UCSD-AML1 (cell line): Measurements from ENCODE around the gene ETV4.

Experiments used
- DNase-seq: peaks from one replicate; lab custom pipeline; 2025; ENCODE audit not compliant: unreplicated experiment; lab: John Stamatoyannopoulos, UW

ETV4 gene

GRCh38 chr17:43547189-43547550 is 1.0 kb upstream of the ETV4 start:
- DNase-seq = no peak

DNA sequence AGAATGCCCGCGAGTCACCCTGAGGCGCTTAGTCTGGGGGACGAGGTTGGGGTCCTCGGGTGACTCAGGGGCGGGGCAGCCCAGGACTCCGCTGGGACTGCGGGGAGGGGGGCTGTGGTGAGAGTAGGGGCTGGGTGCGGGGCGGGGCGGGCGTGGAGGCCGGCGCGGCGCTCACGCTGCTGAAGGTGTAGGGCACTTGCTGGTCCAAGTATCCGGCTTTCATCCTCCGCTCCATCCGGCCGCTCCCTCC is 832 bp downstream of the ETV4 start:
- no peak for DNase-seq

GRCh38 chr17:43543771-43544575 is 2.2 kb downstream of the ETV4 start:
- DNase-seq = peak; percentile 20

DNA sequence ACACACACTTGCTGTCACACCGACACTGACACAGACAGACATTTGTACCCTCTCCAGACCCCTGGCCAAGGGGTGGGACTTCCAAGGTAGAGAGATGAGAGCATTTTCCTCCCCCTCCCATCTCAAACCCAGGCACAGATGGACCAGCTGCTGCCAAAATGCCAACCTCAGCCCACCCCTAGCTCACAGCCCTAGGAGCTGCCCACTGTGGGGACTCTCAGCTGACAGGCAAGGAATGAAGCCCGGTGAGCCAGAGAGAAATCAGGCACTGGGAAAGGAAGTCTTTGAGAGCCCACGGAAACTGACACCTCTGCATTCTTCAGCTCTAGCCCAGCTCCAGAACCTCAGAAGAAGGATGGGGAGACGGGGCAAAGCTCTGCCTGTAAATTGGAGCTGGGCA is 2.8 kb downstream of the ETV4 start:
- no peak for DNase-seq

DNA sequence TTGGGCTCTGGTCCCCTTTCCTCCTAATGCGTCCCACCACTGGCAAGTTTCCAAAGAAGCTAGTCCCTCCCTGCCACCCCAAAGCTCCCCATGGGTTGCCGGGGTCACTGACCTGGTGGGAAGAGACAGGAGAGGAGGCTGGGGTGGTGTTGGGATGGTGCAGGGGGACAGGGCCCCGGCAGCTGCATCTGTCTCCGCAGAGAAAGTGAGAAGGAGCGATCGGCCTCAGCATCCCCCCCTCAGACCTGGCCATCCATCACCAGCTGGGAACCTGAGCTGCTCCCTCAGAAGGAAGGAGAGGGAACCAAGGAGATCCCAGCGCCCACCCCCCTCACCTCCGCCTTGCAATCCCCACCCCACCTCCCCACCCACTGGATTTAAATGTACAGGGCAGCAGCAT is 3.3 kb downstream of the ETV4 start:
- no peak for DNase-seq

DNA sequence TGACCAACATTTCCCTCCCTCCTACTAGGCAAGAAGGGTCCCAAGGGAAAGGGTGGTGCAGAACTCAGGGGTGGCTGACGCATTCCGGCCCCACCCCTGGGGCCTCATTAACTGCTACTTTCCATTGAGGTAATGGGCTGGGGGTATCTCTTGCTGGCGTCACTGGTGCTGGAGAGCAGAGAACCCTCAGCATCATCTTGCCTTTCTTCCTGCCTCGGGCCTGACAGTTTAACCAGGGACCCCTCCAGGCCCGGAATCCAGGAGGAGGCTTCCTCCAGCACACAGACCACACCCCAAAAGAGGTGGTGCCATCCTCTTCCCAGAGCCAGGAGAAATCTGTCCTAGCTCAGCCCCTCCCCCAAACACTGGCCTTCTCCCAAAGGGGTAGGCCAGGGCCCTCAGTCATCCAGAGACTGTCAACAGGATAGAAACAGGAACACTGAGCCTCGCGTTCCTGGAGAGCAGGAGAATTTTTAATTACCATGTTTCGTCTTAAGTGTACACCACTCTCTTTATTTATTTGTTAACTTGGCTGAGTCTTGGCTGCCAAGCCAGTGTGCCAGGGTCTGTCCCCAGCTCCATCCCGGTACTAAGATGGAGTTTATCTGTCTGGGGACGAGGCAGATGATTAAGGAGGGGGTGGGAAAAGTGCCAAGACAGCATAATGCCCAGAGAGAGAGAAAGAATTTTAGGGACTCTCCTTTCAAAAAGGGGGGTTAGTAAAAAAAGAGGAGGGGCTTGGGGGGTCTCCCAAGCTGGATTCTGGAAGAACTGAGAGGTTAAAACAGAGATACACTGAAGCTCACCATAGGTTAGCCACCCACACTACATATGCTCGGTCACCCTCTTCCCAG is 5.1 kb downstream of the ETV4 start:
- DNase-seq = no peak

DNA sequence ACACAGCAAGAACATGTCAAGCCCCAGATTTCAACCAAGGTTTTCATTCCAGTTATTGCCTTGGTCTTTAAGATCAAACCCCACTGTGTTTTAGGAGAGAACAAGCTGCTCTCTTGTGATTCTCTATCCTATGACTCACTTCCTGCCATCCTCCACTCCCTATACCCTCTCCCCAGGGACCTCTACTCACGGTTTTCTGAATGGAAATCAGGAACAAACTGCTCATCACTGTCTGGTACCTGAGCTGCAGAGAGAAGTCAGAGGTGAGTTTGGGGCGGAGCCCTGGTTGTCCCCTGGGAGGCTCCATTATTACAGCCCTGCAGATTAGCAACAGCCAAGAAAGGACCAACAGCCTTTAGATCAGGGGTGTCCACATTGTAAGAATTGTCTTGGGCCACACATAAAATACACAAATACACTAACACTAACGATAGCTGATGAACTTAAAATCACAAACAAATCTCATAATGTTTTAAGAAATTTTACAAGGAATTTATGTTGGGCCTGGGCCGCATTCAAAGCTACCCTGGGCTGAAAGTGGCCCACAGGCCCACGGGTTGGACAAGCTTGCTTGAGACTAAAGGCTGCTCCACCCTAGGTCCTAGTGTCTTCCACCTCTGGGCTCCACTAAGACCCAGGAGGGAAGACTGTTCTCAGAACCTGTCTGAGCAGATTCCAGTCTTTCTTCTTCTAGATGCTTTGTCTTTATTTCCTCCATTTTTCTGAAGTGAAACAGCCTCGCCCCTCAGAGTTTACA is 9.7 kb downstream of the ETV4 start:
- DNase-seq = no peak

GRCh38 chr17:43534909-43535308 is 11.2 kb downstream of the ETV4 start:
- no peak for DNase-seq

GRCh38 chr17:43533699-43534098 is 12.4 kb downstream of the ETV4 start:
- no peak for DNase-seq

DNA sequence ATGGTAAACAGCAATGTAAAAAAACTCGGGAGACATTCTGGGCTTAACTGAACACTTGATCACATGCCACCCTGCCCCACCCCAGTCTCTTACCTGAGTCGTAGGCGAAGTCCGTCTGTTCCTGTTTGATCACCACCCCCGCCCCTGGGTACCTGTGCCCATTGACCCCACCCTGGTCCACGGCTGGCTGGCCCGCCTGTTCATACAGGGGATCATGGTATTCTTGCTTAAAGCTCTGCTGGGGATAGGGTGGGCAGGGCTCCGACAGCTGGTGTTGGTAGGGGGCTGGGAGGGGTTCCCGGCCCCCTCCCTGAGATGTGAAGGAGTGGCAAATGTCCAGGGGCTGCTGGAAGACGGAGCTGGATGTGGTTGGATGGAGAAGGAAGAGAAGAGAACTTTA is 13.6 kb downstream of the ETV4 start:
- DNase-seq = no peak

DNA sequence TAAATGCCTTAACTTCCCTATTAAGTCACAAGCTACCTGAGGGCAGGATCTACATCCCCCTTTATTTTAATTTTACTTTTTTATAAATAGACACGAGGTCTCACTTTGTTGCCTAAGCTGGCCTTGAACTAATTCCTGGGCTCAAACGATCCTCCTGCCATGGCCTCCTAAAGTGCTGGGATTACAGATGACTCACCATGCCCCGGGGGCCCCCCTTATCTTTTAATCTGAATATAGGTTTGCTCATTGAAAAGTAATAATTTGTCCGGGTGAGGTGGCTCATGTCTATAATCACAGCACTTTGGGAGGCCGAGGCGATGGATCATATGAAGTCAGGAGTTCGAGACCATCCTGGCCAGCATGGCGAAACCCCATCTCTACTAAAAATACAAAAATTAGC is 14.2 kb downstream of the ETV4 start:
- DNase-seq = no peak

DNA sequence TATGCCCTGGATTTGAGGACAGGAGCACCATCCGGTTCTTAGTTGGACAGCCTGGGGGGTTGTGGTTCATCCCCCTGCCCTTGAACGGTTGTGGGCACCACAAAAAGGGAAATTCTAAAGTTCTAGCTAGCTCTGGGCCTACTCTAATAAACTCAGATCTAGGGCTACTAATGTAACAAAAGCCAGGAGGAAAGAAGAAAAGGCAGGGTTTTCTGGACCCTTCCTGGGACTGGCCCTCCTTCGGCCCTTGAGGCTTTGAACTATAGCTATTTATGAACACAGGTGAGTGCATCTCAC is 15.1 kb downstream of the ETV4 start:
- no peak for DNase-seq

- DNase-seq = peak; percentile 57
These were observed 15.7 kb downstream of the ETV4 start for GRCh38 chr17:43530288-43531081.

DNA sequence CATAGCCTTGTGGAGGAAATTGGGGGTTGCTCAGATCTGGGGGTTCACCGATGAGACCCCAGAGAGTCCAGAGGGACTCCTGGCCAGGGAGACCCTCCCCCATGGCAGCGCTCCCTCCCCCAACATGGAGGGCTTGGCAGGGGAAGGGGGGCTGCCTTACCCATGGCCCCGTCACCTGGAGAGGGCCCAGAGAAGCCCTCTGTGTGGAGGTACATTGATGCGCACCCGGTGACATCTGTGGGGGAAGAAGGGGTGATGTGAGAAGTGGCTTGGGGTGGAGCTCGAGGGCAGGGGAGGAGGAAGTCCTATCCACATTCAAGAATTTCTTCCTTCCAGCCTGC is 16.2 kb downstream of the ETV4 start:
- DNase-seq = no peak

- DNase-seq = no peak
These were observed 16.9 kb downstream of the ETV4 start for GRCh38 chr17:43528988-43529814.

DNA sequence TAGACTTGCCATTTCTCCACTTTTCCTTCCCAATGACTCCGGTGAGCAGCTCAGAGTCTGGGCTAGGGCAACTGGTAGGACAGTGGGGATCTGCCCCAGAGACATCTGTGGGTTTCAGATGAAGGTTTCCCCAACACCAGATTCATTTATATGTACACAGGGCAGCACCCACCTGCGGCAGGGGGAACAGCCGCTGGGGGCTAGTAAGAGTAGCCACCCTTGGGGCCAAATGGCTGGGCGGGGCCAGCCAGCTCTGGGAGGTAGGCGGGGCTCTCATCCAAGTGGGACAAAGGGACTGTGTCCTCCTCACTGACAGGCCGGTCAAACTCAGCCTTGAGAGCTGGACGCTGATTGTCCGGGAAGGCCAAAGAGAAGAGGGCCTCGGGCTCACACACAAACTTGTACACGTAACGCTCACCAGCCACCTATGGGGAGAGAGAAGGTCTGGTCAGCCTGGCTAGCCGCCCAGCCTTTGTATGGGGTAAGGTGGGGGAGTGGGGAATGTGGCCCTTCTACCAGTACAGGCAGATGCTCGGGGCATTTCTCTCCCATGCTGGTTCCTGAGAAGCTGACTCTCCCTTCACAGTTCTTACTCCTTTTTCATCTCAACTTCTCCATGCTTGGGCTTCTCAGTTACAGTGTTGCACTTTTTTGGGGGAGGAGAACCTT is 17.7 kb downstream of the ETV4 start:
- DNase-seq = no peak

GRCh38 chr17:43526886-43527648 is 19.1 kb downstream of the ETV4 start:
- no peak for DNase-seq

- no peak for DNase-seq
These were observed 21.1 kb downstream of the ETV4 start for GRCh38 chr17:43524945-43525575.

DNA sequence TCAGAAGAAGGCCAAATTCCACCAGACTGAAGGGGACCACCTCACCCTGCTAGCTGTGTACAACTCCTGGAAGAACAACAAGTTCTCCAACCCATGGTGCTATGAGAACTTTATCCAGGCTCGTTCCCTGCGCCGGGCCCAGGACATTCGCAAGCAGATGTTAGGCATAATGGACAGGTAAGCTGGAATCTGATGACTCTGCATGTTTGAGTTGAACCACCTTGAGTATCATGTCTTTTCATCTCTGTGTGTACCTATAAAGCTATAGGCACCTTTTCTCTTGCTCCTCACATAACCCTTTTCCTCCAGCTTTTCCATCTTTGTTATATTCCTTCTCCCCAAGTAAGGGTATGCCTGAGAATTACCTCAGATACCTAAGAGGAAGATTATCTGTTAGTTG is 24.8 kb downstream of the ETV4 start:
- DNase-seq = no peak
